NCI-H1930 (cell line): ENCODE measurements around the gene INHBB.

ENCODE experiments used
- DNase-seq, 2 experiments: peaks; one replicate each; lab custom pipeline; 2025; lab: John Stamatoyannopoulos, UW

The INHBB gene

DNA sequence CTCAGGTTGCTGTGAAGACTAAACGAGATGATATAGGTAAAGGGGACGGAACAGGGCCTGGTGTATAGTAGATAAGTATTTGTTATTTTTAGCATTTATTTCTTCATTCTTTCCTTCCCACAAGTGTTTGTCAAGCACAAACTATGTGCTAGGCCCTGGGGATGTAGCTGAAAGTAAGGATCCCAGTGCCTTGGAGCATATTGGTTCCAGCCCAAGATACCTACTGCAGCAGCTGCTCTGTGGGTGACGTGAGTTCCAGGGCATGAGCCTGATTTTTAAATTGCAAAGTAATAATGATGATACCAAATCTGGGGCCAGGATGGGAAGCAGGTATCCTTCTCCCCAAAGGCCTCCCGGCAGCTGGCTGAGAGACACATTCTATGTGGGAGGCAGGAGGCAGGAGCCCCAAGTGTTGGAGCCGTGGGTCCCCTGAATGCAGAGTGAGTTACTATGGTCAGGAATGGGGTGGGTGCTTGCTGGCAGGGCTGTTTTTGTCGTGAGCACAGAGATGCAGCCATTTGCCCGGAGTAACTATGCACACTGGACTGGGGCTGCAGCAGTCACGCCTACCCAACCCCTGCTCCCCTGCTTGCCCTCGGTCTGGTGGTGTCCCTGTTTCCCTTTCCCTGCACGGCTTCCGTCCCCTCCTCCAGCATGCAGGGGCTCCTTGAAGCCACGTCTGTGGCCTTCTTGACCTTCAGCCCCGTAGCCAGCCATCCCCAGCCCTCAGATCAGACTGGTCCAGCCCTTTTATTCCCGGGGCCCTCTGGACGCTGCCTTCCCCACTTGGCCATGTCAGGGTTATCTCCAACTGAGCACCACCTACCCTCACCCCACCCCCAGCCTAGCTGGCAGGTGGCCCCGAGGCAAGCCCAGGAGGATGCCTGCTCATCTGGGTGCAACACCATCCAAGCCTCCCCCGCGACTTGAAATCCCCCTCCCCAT, 52.4 kb downstream of the INHBB start:
- no peak for DNase-seq

DNA sequence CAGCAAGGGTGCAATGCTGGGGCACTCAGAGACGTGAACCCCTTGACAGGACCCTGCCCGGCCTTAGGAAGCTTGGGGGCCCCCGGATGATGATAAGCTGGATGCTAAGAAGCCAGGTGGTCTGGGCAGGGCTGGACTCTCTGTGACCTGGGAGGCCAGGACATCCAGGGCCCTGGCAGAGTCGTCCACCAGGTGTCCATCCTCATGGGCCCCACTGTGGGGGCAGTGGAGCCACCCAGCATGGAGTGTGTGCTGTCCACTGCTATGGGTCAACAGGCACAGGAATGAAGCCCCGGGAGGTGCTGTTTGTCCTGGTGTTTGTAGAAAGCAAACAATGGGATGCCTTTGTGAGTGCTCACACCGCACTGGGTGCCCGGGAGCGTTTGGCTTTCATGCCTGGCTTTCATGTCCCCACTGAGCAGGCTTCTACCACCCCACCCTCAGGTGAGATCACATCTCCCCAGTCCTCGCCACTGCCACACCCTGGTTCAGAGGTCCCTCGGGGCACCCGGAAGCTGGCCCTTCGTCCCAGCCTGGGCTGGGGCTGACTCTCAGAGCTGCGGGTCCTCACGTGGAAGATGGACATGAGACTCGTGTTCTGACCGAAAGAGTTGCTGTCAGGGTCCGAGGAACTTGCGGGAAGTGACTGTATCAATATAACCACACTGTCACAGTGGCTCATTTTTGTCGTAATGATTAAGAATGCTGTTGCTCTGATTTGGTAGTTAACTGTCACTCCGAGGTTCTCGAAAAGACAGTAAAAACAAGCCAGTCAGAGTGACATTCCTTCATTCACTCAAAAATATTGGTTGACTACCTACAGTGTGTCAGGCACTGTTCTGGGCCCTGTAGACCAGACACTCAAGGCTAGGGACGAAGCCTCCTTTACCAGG, 53.3 kb downstream of the INHBB start:
- no peak for DNase-seq

DNA sequence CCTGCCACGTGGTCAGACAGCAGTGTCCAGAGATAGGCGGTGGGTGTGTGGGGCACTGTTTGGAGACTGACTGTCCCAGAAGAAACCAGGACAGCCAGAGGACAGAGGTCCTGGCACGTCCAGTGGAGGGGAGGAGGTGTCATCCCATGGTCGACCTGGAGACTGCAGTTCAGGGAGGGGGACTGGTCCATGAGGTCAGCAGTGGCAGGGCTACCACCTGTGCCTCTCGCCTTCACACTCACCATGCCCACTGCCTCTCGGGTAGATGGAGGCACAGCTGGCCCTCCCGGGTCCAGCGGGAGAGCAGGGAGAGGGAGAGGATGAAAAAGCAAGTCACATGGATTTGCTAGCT, 53.9 kb downstream of the INHBB start:
- no peak for DNase-seq

DNA sequence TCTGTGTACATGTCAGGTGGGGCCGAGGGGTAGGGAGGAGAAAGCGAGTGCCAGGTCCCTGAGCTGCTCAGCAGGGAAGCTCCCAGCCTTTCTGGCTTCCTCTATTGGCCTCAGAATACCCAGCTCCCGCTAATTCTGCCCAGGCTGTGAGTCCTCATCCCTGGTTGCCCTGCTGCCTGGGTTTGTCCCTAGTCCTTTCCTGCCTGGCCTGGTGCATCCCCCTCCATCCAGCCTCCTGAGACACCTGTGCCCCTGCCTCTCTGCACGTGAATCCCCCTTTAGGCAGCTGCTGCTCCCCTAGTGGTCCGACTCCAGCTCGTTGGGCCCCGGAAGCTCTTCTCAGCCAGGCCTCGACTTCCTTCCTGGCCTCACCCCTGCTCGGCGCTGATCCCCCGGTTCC, 54.6 kb downstream of the INHBB start:
- no peak for DNase-seq
